GM19395 (cell line): ENCODE measurements around the gene CCNB1IP1.
"Not testable (repeated sequence)": the region's sequence is repeated elsewhere in the genome, so short reads cannot be mapped to it uniquely, and the experiment has no call there.

ENCODE experiments used
- ATAC-seq: cut with Tn5 transposase; IDR thresholded peaks from one replicate; pipeline ENCODE4 v1.9.1; 2021; ENCODE audit warnings: mild to moderate bottlenecking, moderate library complexity; ENCODE audit not compliant: unreplicated experiment

Gene CCNB1IP1

DNA sequence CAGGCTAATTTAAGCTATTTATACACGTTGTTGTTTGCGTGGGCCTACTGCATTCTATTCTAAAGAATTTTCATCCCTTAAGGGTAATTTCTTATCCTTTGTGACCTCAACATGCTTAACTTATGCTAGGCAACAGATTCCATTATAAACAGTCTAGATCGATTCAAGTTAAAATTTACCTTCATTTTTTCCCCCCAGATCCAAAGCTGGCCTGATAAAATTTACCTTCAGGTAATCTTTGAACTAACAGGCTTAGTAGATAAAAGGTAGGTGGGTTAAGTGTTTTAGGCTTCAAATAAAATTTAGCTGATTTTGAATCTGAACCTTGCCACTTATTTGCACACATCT lies 389 bp upstream of the CCNB1IP1 start:
- no peak for ATAC-seq

DNA sequence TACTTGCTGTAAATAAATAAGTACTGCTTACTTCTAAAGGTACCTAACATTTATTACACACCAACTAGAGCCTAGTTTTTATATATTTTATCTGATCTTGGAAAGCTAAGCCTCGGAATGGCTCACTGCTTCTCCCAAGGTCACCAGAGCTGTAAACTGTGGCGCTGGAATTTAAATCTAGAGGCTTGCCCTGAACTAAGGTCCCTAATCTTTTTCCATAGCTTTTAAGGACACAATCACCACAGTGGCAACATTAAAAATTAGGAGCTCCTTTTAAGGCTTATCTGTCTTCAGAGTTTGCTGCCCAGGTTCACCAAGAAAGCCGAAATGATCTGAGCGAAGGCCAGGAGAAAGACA lies 670 bp downstream of the CCNB1IP1 start:
- no peak for ATAC-seq

DNA sequence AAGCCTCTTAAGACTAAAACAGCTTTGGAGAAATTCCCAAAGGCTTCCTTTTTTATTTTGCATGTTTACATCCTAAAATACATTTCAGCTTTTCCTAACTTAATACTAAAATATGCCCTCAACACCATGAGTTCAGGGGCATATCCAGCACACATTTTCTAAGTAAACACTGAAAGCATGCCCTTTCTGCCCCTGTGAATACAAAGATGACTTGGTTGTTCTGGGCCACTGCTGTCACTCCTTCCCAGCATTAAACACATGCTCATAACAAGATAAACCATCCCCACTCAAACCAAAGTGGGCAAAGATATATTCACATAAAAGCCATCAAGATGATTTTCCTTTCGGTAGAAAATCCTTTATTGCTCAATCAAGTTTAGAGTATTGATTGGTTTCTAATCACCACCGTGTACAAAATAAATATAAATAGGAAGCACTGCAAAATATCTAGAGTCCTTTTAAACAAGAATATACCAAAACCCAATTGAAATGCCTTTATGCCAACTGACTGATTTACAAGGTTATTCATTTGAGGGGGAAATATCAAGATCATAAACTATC lies 1.9 kb downstream of the CCNB1IP1 start:
- ATAC-seq, result no peak

DNA sequence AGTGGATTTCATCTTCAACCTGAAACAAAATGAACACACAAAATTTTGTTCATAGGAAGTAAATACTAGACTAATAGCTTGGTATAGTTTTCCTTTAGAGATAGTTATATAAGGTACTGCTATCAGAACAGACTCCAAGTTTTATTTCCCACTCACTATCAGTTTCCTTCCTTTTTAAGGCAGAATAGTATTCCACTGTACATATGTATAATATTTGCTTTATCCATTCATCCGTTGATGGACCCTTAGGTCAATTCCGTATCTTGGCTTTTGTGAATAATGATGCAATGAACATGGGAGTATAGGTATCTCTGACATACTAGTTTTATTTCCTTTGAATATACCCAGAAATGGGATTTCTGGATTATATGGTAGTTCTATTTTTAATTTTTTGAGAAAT lies 3.7 kb downstream of the CCNB1IP1 start:
- ATAC-seq, result no peak

DNA sequence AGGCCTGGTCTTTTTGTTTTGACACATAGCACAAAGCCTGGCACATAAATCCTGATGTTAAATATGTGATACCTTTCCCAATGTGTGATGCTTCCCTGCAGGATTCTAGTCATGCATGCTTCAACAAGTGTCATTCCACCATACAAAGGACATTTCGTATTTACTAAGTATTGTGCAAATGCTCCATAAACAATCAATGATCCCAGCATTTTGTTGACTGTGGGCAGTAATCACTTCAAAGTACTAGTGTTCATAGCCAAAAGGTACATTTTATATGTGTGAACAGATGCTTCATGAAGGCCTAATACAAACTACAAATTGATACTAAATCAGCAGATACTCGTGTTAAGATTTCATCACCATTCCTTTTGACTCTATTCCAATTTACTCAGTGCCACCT lies 4.4 kb downstream of the CCNB1IP1 start:
- no peak for ATAC-seq

DNA sequence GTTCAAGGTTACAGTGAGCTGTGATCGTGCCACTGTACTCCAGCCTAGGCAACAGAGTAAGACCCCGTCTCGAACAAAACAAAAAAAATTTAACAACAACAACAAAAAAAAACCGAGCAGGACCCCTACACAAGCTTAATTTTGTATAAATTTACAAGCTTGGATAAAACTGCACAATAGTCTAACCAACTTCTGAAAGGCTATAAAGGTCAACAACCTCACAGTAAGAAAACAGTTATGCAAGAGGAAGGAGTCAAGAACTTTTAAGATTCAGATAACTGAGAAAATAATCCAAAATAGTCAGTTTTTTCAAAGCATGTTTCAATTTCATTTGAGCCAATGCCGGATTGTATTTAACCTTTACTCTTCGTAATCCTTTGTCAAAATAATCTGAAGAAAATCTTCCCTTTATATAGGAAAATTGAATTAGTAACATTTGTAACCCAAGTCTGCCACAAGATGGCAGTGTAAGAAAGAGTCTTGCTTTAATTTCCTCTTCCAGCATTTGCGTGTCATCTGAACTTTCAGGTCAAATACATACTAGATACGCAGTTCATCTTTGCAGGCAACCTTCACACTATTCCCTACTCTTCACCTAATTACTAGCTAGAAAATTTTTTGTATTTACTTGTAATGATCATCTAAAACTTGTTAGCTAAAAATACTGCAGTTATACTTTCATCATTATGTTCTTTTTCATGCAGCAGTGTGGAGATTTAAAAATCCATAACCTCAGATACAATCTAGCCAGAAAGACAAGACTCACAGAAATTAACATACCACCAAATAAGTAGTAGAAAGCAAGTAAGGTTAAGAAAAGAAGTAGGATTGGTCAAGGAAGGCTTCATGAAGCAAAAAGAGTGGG lies 5.8 kb downstream of the CCNB1IP1 start:
- ATAC-seq, result peak; percentile 65

DNA sequence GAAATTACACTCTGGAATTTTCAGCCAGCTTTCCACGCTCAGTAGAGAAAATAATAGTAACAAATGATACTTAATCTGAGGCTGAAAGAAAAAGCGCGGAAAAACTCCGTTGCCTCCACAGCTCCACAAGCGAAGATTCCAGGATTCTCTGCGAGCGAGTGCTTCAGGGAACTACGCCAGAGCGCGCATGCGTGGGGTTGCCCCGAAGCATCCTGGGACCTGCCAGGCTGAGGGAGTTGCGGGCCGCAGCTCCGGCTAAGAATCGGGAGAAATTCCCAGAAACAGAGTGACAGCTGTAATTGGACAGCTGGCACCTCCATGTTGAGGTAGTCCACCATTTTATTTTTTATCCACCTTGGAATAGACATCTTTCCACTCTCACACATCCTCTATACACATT lies 15.4 kb downstream of the CCNB1IP1 start:
- ATAC-seq, result no peak

DNA sequence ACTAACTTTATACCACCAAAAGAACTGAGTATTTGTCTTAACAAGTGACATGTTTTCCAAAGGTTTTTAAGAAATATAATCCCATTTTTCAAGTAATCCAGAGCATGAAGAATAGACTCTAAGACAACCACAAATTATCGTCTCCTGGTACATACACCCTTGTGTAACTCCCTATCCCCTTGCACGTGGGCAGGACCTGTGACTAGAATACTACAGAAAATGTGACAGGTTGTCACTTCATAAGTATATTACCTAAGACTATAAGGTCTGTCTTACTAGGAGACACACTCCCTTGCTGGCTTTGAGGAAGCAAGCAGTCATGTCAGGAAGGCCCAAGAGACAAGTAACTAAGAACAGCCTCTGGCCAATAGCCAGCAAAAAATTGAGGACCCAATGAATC lies 19.1 kb downstream of the CCNB1IP1 start:
- no peak for ATAC-seq

DNA sequence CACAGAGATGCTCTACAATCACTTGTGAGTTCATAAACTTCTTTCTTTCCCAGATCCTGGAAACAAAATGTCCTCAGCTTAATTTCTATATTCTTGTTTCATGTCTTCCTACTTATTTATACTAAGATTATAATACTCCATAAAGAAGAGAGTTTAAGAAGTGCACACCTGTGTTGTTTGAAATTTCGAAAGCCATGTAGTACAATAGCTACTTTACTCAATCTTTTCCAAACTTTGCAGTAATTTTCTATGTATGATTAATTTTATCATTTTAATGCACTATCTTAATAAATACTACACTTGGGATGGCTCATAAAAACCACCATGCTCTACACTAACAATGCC lies 27.0 kb downstream of the CCNB1IP1 start:
- ATAC-seq, result peak; percentile 7

DNA sequence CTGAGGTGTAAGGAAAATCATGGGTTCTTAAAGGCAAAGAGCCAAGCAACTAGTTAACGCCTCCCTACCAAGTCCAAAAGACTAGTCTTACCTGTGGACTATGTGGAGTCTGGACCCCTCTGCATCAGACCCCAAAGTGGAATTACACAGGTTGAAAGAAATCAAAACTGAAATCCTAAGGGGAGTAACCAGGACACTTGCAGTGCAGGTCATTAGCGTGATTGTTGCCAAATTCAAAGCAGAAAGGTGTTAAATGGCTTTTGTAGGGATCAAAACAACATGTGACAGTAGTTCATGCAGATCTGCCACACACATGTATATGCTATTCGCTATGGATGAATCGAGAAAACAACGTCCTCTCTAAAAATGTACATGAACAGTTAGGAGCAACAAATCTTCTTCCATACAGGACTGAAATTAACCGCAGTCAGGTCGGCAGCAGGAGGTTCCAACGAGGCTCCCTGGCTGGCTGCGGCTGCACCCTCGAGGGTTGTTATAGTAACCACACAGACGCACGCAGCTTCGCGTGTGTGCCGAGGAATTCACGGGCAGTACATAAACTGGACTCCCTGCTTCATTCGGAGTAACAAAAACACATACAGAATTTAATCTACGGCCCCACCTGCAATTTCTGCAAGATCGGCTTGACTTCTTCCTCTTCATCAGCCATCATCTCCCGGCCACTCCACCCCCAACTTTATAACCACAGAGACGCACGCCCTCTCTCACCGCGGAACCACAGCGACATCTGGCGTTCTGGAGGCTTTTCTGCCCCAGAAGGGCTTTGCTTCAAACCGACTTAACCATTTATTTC lies 27.6 kb downstream of the CCNB1IP1 start, which contains the start of gene TTC5:
TTC5 (minus strand) TSS at position 687 of the 814 bp plus-strand sequence; CDS start at position 673, 14 bp downstream.
- ATAC-seq, result peak; percentile 96

DNA sequence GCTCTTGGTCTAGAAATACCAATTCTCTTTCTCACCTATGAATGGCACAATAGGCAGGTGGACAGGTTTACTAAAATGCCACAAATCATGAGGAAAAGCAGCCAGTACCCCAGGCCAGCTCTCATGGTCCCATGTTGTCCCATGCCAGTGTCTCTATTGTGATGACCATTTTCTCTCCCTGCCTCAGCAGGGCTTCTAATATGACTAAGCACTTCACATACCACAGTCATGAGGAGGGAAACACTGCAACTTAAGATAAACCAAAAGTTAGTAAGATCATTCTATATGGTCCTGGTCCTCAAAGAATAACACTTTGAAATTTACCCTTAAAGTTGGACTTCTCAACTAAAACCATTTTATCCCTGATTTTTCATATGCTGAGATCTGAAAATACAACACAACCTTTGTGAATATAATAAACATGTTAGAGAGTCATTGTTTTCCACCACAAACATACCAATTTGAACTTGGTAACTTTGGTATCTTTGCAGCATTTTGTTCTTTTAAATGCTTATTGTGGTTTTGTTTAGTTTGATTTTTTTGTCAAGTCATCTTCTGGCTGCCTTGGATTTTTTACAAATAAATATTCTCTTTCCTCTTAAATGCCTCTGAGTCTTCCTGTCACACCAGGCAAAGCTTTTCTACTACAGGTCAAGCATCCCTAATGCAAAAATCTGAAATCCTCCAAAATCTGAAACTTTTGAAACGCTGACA lies 30.9 kb downstream of the CCNB1IP1 start:
- ATAC-seq, result no peak

DNA sequence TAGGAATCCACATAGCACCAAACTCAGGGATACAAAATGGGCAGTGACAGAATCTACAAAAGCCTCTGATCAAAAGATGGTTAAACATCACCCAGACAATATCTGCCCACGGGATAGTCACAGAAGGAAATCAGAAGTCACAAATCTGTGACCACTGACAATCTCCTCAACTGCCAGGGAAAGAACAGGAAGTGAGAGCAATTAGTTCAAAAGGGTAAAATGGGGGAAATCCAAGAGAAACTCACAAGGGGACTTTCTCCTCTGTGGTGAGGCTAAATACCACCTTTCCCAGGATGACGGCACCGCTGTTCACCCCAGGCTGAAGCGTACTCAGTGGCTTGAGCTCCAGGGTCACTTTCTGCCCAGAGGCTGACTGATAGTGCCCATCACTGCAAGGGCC lies 38.0 kb downstream of the CCNB1IP1 start:
- ATAC-seq, result peak; percentile 82

DNA sequence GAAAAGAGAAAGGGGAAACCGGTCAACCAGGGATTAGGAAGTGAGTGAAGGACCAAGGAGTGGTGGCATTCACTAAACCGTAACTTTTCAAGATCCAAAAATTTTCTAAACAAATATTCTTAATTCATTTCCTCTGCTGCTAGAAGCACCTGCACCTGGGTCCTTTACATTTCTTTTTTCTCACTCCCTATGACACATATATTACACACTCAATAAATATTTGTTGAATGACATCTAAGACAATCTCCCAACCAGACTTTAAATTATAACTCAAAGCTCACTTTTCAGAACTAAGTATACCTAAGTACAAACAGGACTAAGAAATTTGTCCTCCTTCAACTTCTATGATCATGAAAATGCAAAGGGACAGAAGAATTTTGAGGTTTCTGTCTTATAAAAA lies 38.4 kb downstream of the CCNB1IP1 start:
- ATAC-seq, result no peak

DNA sequence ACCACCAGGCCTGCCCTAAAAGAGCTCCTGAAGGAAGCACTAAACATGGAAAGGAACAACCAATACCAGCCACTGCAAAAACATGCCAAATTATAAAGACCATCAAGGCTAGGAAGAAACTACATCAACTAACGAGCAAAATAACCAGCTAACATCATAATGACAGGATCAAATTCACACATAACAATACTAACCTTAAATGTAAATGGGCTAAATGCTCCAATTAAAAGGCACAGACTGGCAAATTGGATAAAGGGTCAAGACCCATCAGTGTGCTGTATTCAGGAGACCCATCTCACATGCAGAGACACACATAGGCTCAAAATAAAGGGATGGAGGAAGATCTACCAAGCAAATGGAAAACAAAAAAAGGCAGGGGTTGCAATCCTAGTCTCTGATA lies 51.1 kb downstream of the CCNB1IP1 start:
- not testable (repeated sequence) for ATAC-seq

DNA sequence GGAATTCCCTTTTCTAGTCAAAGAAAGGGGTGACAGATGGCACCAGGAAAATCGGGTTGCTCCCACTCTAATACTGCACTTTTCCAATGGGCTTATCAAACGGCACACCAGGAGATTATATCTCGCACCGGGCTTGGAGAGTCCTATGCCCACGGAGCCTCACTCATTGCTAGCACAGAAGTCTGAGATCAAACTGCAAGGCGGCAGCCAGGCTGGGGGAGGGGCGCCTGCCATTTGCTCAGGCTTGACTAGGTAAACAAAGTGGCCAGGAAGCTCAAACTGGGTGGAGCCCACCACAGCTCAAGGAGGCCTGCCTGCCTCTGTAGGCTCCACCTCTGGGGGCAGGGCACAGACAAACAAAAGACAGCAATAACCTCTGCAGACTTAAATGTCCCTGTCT lies 52.8 kb downstream of the CCNB1IP1 start:
- ATAC-seq, result not testable (repeated sequence)

DNA sequence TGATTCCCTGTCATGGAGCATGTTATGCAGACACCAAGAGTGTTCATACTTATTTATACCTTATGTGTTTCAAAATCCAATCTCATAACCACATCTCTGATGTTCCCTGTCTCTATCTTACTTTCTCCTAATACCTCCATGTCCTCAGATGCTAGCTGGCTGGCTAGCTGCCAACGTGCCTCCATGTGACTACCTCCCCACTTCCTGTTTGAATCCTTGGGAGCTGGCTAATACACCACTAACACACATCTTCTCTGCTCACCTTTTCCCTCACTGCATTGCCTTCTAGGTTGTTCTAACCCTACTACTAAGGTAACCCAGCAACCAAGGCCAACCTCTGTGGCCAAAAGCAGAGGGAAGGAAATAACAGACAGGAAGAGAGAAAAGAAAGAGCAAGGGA lies 54.7 kb downstream of the CCNB1IP1 start:
- no peak for ATAC-seq

DNA sequence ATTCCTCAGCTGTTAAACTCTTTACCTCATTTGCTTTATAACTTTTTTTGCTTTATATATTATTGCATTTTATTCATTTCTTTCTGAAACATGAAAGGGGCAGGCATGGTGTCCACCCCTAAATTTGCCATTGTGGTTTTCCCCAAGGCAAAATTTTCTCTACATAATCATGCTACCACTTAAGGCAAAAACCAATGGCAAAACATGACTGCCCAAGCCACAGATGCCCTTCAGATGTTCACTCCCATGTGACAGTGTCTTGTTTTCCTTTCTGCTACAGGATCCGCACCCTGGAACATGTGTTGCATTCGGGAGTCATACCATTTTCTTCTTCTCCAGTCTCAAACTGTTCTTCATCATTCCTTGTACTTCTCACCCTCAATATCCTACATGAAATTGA lies 55.7 kb downstream of the CCNB1IP1 start:
- no peak for ATAC-seq

DNA sequence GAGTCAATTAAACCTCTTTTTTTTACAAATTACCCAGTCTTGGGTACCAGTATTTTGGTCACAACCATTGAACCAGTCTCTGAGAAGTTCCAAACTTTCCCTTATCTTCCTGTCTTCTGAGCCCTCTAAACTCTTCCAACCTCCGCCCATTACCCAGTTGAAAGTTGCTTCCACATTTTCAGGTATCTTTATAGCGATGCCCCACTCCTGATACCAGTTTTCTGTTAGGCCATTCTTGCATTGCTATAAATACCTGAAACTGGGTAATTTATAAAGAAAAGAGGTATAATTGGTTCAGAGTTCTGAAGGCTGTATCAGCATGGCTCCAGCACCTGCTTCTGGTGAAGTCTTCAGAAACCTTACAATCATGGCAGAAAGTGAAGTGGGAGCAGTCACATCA lies 59.0 kb downstream of the CCNB1IP1 start:
- no peak for ATAC-seq

DNA sequence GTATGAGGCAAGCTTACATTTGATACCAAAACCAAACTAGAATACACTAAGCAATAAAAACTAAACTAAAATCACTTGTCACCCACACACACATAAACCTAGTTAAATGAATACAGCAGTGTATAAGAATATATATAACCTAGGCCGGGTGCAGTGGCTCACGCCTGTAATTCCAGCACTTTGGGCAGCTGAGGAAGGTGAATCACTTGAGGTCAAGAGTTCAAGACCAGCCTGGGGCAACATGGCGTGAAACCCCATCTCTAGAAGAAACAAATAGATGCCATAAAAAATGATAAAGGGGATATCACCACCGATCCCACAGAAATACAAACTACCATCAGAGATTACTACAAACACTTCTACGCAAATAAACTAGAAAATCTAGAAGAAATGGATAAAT lies 68.7 kb downstream of the CCNB1IP1 start:
- ATAC-seq, result not testable (repeated sequence)

DNA sequence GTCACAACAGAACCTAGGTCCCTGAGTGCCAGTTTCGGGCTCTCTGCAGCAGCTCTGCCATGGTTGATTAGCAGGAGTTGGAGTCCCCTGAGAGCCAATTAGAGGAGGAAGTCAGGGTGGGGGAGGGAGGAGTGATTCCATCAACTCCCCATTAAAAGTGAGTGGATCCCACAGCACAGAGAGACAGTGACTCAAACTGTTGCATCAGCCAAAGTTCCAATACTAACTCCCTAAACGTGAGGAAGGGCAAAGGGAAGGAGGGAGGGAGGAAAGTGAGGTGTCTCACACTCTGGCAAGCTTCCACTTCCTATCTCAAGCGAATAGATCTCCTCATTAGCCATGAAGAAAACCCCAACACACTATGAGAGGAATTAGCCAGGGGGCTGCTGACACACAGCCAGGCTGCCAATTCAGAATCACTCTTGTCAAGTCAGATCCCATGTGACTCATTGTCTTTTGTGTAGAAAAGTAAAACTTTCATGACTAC lies 70.4 kb downstream of the CCNB1IP1 start:
- ATAC-seq, result no peak
